Stimulated activated naive CD4-positive, alpha-beta T cell (primary cell): ENCODE measurements around the gene POC1A.

ENCODE experiments used
- DNase-seq, 6 experiments: peaks; one replicate each; lab custom pipeline; 2025; lab: John Stamatoyannopoulos, UW

Gene POC1A

DNA sequence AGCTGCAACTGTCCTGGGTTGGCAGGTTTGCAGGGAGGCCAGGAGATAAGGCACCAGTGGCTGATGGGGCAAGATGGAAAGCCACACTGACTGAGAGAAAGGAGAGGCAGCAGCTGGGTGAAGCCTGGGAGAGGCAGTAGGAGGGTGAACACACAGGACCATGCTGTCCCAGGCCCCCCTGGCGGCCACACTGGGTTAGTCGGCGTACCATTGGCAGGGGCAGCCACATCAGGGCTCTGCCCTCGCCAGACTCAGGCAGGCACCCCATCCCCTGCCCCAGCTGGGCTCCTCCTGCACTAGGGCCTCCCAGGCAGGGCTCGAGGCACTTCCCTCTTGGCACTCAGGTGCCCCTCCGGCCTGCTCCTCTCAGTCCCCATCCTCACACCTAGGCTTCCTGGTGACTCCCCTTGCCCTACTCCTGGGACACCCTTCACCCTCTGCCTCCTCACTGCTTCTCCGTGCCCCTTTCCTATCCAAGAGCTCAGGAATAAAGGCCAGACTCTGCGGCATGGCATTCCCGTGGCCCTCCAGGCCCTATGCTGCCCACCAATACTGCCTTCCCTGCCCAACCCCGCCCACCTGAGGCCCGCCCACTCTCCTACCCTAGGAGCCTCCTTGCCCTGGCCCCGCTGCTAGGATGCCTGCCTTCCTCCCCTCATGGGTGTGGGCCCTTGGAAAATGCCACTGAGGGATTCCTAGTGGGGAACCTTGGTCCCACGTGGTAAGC, 69.1 kb downstream of the POC1A start:
- DNase-seq, result no peak

DNA sequence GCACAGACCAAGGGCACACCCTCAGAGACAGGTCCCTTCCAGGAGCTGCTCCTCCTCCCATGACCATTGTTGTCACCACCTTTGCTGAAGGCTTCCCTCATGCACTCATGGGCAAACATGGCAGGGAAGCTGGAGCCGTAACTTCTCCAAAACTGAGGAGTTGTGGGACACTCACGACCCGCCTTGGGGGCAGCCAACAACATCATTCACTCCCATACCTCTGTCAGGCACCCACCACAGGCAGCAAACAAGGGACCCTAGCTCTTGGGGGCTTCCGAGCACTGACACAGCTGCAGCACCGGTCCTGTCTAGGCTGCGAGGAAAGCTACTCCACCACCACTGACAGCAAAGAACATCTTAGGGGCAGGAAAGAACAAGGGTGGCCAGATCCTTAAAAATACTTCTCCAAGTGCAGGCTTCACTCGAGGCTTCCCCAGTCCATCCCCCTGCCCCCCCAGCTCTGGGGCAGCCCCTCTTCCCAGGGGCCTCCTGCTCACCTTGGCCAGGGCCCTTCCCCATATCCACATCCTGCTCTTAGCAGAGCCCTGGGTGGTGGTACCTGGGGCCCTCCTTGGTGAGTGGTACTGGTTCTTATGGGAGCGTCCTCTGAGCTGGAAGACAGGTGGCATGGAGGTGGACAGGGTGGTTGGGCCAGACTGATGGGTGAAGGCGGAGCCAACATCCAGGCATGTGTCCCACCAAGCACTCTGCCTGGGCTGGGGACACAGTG, 69.8 kb downstream of the POC1A start:
- DNase-seq, result no peak

DNA sequence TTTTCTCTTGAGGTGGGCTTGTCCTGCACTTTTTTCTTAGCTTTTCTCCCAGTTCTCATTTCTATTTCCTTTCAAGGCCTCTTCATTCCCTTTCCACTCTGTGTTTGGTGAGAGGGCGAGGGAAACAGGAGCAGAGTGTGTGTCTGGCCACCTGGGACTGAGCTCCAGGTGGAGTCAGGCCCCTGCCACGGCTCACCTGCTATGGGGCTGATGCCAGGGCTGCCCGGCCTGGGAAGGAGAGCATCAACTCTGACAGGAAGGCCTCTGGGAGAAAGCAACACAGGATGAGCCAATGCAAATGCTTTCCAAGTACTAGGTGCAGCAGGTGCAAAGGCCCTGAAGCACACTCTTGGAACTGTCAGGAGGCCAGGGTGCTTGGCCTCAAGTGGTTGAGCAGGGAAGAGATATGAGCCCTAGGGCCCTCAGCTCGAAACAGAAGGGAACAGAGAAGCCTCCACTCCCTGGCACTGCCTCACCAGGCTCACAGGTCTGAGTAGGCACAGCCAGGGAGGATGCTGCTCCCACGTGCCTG, 70.6 kb downstream of the POC1A start:
- DNase-seq, result no peak

DNA sequence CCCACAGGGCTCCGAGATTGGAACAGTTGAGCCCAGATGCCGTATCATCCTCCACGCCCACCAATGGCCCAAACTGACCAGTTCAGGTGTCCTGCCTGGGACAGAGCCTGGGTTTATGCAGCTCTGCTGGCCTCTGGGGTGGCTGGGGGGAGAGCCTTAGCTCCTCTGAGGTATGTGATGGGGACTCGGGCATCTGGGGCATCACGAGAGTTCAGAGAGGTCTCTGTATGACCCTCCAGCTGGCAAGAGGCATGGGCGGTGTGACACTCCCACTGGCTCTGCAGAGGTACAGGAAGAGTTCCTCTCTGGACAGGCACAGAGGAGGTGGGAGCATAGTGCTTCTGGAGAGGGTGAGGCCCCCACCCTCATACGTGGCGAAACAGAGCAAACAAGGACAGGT, 71.3 kb downstream of the POC1A start:
- DNase-seq, result no peak

DNA sequence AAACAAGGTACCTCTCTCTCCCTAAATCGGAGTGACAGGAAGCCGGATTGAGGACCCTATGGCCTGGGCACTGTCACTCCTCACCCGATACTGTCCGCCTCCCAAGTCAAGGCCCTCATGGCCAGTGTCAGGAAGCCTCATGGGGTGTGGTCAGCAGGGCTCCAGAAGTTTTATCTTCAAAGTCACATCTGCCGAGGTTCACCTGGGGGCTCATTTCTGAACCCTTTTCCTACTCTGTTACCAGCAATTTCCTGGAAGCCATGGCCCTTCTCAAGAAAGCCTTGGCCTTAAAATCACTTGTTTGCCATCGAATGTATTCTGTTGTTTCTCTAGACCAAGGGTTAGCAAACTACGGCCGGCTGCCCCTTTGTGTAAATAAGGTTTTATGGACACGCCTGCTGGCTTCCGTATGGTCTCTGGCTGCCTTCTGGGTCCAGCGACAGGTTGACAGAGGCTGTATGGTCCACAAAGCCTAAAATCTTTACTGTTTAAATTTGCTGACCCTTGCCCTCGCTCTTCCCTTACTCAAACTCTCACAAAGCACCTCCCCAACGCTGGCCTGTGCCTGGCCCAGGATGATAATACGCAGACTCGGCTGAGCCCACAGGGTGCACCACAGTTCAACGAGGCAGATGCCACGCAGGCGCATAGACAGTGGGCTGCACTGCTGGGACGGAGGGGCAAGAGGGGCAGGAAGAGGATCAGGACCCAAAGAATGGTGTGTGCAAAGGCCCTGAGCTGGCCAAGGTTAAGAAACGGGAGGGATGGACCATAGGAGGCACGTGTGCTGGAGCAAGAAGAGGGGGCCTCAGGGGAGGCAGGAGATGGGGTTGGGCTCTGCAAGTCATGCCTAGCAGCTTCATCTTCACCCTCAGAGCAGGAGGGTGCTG, 73.1 kb downstream of the POC1A start:
- DNase-seq, result no peak

DNA sequence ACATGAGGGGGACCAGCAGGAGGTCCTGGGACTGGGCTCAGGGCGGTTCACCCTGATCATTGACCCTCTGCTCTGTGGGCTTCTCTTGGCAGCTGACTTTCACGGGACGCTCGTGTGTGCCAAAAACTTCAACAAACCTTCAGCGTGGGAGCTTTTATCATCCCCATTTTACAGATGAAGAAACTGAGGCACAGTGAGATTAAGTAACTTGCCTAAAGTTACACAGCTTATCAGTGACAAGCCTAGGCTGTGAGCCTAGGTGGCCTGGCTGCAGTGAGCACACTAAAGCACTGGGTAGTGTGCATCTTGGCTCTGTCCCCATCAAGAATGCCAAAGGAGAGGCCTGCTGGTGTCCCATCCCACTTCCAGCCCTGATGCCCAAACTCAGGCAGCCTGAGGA, 74.3 kb downstream of the POC1A start:
- DNase-seq, result no peak

DNA sequence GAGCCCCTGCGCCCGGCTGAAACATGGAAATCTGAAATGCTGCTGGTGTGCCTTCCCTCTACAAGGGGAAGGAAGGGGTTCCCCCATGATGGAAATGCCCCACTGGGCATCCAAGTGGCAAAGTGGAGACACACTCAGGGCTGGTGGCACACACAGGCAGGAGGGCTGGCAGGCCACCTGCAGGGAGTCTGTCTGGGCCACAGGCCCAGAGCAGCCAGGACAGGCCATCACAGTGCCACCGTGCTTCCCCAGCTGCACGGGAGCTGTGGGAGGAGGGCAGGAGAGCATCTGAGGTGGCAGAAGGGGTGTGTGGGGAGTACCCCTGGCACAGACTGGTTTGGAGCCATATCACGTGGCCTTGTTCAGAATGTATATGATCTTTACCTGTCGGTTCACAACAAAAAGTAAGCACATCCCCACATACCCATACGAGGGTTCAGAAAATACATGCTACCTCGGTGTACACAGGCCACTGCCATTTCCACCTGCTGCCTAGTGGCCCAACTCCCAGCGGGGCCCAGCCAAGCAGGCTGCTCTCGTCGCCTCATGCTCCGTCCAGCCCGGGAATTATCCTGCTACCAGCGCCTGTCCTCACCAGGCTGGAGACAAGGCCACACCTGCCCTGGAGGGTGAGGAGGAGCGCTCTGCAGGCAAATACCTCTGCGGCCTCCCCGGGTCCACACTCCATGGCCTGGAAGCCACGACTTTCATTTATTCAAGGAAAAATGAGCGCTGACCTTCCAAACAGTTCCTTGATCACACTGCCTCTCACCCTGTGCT, 75.3 kb downstream of the POC1A start:
- no peak for DNase-seq

DNA sequence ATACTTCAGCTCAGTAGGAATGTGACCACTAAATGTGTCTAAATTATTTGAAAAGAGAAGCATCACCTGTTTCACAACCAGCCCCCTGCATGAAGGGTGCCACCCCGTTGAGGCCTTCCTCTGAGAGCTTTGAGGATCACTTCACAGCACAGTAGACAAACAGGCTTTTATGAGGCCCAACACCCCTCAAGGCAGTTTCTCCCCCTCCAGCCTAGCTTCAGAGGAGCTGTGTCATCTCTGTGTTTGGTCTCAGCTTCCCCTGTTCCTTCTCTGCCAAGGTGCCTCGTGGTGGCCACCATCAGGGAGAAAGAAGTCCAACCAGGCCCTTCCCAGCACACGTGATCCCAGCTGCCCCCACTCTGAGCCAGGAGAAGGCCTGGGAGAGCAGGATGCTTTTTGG, 76.3 kb downstream of the POC1A start:
- DNase-seq, result no peak

DNA sequence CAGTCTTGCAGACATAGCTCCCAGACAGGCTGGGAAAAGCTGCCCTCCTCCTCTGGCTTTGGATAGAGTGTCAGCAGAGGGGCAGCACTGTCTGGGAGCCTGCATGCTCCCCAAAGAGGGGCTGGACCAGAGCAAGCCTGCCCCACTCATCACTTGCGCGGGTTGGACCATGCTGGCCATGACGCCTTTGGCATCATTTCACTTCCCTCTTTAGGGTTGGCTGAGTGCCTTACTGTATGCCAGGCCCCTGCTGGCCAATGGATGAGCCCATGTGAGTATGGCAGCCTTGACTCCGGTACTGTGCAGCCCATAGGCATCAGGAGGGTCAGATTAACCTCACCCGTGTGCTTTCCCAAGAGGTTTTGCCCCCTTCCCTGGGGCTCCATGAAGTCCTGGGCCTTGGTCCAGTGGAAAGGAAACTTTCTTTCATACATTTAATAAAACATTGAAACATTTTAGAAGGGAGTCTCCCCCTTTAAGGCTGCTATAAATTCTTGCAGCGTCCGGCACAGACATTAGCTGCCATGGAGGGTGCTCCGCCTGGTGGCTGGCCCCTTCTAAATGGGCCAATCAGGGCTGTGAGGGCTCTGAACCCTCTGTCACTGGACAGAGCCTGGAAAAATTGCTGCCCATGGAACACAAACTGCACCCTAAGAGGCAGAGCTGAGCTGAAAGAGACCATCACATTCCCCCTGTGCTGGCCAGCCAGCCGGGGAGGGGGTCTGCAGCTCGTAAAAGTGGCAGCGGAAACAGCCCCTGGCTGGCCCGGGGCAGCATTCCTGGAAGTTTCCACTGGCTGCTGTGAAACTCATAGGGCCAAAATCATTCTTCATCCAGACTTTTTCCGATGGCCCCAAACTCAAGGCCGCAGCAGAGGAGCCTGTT, 77.1 kb downstream of the POC1A start:
- no peak for DNase-seq

DNA sequence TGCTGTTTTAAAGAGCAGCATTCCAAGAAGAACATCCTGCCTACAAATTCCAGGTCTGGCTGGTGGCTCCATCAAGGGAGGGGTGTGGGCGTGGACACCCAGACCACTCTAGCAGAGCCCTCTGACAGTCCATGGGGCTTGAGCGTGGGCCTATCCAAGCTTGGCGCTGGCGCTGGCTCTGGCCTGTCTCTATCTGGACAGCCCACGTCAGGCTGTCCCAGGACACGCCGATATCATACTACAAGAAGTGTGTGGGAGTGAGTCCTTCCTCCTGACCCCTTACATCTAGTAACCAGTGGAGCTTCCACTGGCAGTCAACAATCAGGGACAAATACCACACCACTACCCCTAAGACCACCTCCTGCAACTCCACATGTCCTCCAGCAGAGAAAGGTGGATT, 80.7 kb downstream of the POC1A start:
- DNase-seq, result no peak

DNA sequence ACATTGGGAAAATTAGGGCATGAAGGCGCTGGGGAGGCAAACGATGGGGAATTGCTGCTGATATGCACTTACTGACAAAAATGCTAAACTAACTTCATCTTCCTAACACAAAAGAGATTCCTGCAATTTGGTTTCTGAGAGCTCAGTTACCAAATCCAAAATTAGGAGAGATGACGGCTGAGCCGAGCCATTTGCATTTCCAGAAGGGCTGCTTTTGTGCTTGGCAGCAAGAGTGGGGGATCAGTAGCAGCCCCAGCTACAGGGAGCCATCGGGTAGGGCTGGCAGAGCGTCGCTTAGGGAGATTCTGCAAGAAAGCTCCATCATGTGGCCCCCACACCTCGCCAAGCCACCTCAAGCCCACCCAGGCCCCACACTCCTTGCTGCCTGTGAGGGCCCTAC, 81.8 kb downstream of the POC1A start:
- no peak for DNase-seq

DNA sequence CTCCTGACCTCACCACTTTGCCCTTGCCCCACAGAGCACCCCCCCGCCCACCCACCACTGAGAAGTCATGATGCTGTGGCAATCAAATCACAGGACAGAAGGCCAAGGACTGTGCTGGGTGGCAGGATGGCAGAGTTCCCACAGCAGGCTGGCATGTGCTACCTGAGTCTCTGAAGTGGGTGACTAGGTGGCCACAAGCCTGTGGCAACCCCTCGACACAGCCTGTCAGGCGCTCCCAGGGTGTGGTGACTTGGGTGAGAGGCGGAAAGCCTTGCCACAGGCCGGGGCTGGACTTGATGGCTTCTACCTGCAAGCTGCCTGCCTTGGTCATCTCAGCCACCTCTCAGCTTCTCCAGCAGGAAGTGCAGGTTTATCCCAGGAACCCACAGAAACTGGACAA, 82.2 kb downstream of the POC1A start:
- DNase-seq, result no peak

DNA sequence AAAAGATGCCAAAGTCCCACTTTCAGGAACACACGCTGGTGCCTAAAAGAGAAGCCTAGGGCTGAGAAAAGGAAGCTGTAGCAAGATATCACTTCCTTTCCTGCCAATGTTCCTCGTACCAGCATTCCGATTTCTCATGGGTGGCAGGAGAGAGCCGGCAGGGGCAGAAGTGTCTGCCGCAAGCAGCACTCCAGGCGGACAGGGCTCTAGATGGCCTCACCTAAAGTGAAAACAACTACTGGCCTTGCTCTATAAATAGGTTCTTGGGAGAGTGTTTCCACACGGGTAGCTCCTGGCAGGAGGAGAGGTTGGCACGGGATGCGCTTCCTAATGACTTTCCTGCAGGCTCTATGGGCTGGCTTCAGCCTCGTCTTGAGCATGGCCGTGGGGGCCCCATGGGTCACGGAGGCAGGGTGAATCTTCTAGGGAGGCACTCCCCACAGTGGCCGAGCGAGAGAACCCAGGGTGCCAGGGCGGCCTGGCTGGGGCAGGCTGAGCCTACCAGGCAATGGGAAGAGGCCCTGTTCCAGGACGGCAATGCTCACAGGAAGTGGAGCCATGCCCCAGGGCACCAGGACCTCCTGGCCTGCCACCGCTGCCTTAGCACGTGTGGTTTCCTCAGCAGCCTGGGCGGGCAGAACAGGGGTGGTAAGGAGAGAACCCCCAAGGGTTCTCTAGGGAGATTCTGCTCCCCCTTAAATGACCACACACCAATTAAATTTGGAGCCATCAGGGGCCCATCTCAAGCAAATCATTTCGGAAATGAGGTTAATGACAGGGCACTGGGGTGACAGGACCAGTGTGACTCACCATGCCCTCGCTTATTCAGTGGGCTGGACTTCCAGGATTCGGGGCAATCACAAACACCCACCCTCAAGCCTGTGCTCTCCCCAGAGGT, 83.2 kb downstream of the POC1A start:
- DNase-seq, result no peak

DNA sequence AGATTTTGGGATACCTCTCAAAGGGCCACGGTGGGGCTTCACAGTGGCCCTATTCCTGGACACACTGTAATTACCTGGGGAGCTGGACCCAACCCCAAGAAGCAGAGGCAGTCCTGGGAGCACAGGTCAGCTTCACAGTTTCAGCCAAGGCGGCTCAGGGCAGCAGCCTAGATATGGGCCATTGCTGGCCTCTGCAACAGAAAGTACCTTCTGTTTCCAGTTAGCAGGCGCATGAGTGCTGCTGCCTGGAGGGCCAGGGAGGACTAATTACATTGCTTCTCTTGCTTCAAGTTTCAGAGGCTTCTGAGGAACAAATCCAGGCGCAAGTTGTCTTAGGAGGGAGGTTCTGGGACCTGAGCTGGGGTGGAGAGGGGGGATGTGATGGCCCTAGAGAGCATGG, 84.4 kb downstream of the POC1A start:
- no peak for DNase-seq

DNA sequence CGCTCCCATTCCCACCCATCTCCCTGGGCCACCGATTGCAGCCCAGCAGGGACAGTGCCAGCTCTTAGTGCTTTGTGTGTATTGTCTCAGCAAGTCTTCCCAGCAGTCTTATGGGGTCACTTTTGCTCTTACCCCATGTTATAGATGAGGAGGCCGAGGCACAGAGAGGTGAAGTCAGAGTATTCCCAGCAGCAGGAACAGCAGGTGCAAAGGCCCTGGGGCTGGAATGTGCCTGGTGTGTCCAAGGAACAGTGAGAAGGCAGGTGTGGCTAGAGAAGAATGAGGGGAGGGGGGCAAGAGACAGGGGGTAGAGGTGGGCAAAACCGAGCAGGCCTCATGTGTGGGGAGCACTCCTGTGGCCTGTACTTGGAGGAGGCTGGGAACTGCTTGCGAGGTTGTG, 85.1 kb downstream of the POC1A start:
- DNase-seq, result no peak

DNA sequence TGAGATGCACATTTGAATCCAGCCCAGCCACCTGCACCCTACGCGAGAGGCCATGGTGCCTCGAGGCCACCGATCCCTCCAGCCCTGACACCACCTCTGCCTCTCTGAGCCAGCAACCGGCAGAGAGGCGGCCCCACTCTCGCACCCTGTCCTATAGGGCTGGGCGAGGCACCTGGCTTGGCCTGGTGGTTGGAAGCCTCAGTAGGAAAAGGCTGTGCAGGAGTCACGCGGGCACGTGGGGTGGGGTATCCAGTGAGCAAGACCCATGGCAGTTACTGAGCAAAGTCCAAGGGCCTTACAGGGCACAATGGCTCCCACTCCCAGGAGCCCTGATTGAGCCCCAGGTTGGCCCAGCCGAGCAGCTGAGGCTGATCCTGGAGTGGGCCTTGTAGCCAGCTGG, 85.5 kb downstream of the POC1A start:
- no peak for DNase-seq

DNA sequence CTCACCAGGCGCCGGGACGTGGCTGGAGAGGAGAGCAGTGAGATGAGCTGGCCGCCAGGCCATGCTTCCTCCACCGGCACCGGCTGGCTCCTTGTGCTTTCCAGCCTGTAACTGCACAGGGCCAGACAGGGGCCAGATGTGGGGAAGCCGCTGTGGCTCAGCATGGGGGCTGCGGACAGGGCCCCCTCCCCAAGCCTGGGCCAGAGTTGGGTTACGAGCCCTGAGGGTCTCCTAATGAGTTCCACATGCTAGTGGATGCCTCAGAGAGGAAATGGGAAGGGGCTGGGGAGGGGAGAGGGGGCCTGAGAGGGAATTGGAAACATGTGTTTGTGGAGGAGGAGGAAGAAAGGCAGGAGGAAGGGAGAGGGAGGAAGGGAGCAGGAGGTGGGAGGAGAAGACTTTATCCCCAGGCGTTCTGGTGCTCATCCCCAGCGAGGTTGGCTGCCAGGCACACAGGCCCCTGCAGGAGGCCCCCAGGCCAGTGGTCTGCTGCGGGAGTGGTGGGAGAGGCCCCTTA, 86.1 kb downstream of the POC1A start:
- DNase-seq, result no peak

DNA sequence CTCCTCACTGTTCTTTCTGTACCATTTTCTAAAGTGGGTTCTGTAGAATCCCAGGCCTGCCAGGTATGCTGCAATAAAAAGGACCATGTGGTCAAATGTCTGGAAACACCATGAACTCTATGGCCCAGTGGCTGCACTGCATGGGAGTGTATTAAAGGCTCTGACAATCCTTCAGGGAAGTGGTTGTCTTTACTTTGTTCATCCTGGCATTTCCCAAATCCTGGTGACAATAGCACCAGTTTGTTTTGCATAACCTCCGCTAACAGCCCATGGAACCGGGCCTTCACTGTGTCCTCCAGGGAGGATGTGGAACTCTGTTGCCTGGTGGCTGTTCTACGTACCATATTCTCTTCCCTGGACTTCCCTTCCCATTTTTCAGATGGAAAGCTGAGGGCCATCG, 86.7 kb downstream of the POC1A start:
- no peak for DNase-seq

DNA sequence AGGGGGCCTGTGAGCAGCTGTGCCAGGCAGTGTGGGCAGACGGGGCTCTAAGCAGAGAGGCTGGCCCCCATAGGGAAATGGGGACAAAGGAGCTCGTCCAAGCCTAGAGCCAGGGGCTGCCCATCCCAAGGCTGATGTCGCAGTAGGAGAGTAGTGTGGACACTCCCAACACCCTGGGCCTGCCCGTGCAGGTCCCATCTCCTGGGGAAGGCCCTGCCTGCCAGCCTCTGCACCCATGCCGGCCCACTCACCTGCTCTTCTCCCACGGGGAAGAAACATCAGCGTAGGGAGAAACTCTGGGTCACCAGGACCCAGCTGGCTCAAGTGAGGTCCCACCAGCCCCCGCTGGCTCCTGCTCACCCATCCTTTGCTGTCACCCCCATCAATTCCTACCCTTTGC, 87.2 kb downstream of the POC1A start:
- no peak for DNase-seq
